Measurements from ENCODE around the gene CYP19A1. TPM values are rescaled to one million over a fixed set of nuclear protein-coding genes. Genes with fewer than 3 reads are reported as not detected.

CYP19A1 gene
- total and polyA plus RNA-seq, 9 of the 15 experiments (the other 6 are each of a cell fraction or from before 2014, with no cell fraction given), result 0.16 to 0.63 (median 0.47) TPM; not detected in 3

DNA sequence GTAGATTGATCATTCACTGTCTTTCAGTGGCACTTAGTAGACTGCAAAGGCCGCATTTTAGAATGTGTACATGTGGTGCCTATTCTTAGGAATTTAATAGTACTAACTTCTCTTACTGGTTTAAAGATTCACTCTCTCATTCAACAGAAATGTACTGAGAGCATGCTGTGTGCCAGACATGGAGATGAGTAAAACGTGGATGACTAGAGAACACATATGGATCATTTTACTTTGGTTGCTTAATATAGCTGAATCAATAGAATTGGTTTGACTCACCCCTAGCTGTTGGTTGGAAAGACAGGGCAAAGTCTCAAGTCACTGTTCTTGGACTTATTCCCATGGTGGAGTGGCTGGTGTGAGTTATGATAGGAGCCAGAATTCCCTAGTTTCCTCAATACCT, 134.6 kb downstream of the CYP19A1 start:
- no peak for FAIRE-seq

More for the DNA sequence above, 134.6 kb downstream of the CYP19A1 start:
- Histone ChIP-seq H3K4me2 (ENCODE audit: insufficient read depth, low read length) (no peak overlapping the region), H3K9me3 (replicated peaks; ENCODE audit: control insufficient read depth, insufficient read depth, low read depth, low read length) (no peaks in the 10 kb centered on the region), H3K79me2 (ENCODE audit: control insufficient read depth, insufficient read depth, low read length) (no peaks in the 10 kb centered on the region), H3K27ac (ENCODE audit: extremely low read depth, low read depth, low read length) (no peak overlapping the region), H4K20me1 (replicated peaks; ENCODE audit: control insufficient read depth, insufficient read depth, low read length) (peaks cover 3% of the 10 kb centered on the region), H3K9me1 (ENCODE audit: control insufficient read depth, insufficient read depth, low read length) (no peaks in the 10 kb centered on the region), H3K27me3 (ENCODE audit: control insufficient read depth in 2 of 2, insufficient read depth in 2 of 2, low read length in 2 of 2) (peaks cover 19 to 22% of the 10 kb centered on the region in 2 experiments), H3K9ac (ENCODE audit: insufficient read depth in 1 of 2, low read depth in 2 of 2, low read length in 2 of 2) (no peak overlapping the region), H3K36me3 (ENCODE audit: control insufficient read depth, insufficient read depth, low read length) (no peaks in the 10 kb centered on the region), H3K4me1 (replicated peaks in 1 of 2; ENCODE audit: control insufficient read depth in 2 of 2, insufficient read depth in 2 of 2, low read length in 2 of 2) (no peaks in the 10 kb centered on the region; a peak in 1 of 5 replicates), H2AFZ (ENCODE audit: low read depth, low read length) (no peak overlapping the region), H3K4me3 (no peak overlapping the region)
- DNase-seq (ENCODE audit: extremely low read depth in 1 of 4, low spot score in 3 of 4) (no peak), ATAC-seq (no peak)
- POLR2A ChIA-PET, result no interaction called here
- 4% methylated on average over 2 of the region's 2 CpGs for WGBS (ENCODE audit: insufficient coverage, low coverage, missing lambda C conversion rate)
- TF ChIP-seq SMAD4 (CRISPR knock-in tag; conservative IDR thresholded peaks at IDR 0.05) (no peak), YBX1 (IDR thresholded peaks at IDR 0.05) (no peak), MBD2 (IDR thresholded peaks at IDR 0.05; ENCODE audit: borderline replicate concordance, low read depth) (no peak), MEIS2 (IDR thresholded peaks at IDR 0.05; ENCODE audit: partially characterized antibody) (no peak), CTBP1 (IDR thresholded peaks at IDR 0.05; ENCODE audit: borderline replicate concordance) (no peak), ZNF354B (CRISPR knock-in tag; IDR thresholded peaks at IDR 0.05) (no peak), HEY1 (CRISPR knock-in tag; IDR thresholded peaks at IDR 0.05; ENCODE audit: borderline replicate concordance) (no peak), CSDE1 (IDR thresholded peaks at IDR 0.05) (no peak), ZNF41 (CRISPR knock-in tag; conservative IDR thresholded peaks at IDR 0.05) (no peak), SPI1 (IDR thresholded peaks at IDR 0.05; ENCODE audit: borderline replicate concordance, low read depth, low read length) (no peak)
- TF ChIP-seq, protein P1, sequence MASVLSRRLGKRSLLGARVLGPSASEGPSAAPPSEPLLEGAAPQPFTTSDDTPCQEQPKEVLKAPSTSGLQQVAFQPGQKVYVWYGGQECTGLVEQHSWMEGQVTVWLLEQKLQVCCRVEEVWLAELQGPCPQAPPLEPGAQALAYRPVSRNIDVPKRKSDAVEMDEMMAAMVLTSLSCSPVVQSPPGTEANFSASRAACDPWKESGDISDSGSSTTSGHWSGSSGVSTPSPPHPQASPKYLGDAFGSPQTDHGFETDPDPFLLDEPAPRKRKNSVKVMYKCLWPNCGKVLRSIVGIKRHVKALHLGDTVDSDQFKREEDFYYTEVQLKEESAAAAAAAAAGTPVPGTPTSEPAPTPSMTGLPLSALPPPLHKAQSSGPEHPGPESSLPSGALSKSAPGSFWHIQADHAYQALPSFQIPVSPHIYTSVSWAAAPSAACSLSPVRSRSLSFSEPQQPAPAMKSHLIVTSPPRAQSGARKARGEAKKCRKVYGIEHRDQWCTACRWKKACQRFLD (CRISPR knock-in tag; IDR thresholded peaks at IDR 0.05), result no peak
- TF ChIP-seq, protein P2, sequence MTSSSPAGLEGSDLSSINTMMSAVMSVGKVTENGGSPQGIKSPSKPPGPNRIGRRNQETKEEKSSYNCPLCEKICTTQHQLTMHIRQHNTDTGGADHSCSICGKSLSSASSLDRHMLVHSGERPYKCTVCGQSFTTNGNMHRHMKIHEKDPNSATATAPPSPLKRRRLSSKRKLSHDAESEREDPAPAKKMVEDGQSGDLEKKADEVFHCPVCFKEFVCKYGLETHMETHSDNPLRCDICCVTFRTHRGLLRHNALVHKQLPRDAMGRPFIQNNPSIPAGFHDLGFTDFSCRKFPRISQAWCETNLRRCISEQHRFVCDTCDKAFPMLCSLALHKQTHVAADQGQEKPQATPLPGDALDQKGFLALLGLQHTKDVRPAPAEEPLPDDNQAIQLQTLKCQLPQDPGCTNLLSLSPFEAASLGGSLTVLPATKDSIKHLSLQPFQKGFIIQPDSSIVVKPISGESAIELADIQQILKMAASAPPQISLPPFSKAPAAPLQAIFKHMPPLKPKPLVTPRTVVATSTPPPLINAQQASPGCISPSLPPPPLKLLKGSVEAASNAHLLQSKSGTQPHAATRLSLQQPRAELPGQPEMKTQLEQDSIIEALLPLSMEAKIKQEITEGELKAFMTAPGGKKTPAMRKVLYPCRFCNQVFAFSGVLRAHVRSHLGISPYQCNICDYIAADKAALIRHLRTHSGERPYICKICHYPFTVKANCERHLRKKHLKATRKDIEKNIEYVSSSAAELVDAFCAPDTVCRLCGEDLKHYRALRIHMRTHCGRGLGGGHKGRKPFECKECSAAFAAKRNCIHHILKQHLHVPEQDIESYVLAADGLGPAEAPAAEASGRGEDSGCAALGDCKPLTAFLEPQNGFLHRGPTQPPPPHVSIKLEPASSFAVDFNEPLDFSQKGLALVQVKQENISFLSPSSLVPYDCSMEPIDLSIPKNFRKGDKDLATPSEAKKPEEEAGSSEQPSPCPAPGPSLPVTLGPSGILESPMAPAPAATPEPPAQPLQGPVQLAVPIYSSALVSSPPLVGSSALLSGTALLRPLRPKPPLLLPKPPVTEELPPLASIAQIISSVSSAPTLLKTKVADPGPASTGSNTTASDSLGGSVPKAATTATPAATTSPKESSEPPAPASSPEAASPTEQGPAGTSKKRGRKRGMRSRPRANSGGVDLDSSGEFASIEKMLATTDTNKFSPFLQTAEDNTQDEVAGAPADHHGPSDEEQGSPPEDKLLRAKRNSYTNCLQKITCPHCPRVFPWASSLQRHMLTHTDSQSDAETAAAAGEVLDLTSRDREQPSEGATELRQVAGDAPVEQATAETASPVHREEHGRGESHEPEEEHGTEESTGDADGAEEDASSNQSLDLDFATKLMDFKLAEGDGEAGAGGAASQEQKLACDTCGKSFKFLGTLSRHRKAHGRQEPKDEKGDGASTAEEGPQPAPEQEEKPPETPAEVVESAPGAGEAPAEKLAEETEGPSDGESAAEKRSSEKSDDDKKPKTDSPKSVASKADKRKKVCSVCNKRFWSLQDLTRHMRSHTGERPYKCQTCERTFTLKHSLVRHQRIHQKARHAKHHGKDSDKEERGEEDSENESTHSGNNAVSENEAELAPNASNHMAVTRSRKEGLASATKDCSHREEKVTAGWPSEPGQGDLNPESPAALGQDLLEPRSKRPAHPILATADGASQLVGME (CRISPR knock-in tag; IDR thresholded peaks at IDR 0.05), result no peak
- TF ChIP-seq, protein P3, sequence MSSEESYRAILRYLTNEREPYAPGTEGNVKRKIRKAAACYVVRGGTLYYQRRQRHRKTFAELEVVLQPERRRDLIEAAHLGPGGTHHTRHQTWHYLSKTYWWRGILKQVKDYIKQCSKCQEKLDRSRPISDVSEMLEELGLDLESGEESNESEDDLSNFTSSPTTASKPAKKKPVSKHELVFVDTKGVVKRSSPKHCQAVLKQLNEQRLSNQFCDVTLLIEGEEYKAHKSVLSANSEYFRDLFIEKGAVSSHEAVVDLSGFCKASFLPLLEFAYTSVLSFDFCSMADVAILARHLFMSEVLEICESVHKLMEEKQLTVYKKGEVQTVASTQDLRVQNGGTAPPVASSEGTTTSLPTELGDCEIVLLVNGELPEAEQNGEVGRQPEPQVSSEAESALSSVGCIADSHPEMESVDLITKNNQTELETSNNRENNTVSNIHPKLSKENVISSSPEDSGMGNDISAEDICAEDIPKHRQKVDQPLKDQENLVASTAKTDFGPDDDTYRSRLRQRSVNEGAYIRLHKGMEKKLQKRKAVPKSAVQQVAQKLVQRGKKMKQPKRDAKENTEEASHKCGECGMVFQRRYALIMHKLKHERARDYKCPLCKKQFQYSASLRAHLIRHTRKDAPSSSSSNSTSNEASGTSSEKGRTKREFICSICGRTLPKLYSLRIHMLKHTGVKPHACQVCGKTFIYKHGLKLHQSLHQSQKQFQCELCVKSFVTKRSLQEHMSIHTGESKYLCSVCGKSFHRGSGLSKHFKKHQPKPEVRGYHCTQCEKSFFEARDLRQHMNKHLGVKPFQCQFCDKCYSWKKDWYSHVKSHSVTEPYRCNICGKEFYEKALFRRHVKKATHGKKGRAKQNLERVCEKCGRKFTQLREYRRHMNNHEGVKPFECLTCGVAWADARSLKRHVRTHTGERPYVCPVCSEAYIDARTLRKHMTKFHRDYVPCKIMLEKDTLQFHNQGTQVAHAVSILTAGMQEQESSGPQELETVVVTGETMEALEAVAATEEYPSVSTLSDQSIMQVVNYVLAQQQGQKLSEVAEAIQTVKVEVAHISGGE (CRISPR knock-in tag; IDR thresholded peaks at IDR 0.05), result no peak
- intact Hi-C loops (cut with micrococcal nuclease), result no loop called here
- in situ Hi-C loops (cut with MboI), result no loop called here
- CTCF ChIA-PET (ENCODE audit: low intra/inter-chr PET ratio), result no interaction called here
- no TSS peak for BruUV-seq (replicated peaks)

Measured in K562 (cell line).